IPS-20b (cell line): ENCODE data around the gene QSOX1.

Source experiments
- H3K27ac ChIP-seq: one replicate; pipeline ENCODE4 v1.5.1; 2013; ENCODE audit warnings: low read length
- H3K27me3 ChIP-seq: 2 replicates; pipeline ENCODE4 v1.6.1; 2013; ENCODE audit warnings: mild to moderate bottlenecking, low read length, inconsistent platforms; ENCODE audit not compliant: insufficient read depth
- H3K36me3 ChIP-seq: 2 replicates; pipeline ENCODE4 v1.6.1; 2013; ENCODE audit warnings: low read depth, mild to moderate bottlenecking, inconsistent platforms, low read length, moderate library complexity; ENCODE audit not compliant: insufficient read depth
- H3K4me1 ChIP-seq: 2 replicates; pipeline ENCODE4 v1.6.1; 2013; ENCODE audit warnings: mild to moderate bottlenecking, control low read depth, inconsistent platforms, low read length, moderate library complexity; ENCODE audit not compliant: insufficient read depth
- H3K4me3 ChIP-seq: 2 replicates; pipeline ENCODE4 v1.5.1; 2013; ENCODE audit warnings: mild to moderate bottlenecking, low read length, inconsistent platforms
- H3K9ac ChIP-seq: 2 replicates; pipeline ENCODE4 v1.6.1; 2013; ENCODE audit warnings: low read depth, mild to moderate bottlenecking, inconsistent platforms, low read length, moderate library complexity
- H3K9me3 ChIP-seq: 2 replicates; pipeline ENCODE4 v1.6.1; 2013; ENCODE audit warnings: mild to moderate bottlenecking, low read depth, low read length, inconsistent platforms; ENCODE audit not compliant: insufficient read depth

QSOX1 gene

GRCh38 chr1:180154325-180155181, at the start of gene QSOX1:
QSOX1 (plus strand) TSS chr1:180154869; CDS start chr1:180154908, 39 bp downstream.
- Histone ChIP-seq H3K4me3 (peak within 1 kb of the TSS; percentile 77), H3K9me3 (no peaks in the 10 kb centered on the region), H3K9ac (peak within 1 kb of the TSS; percentile 74), H3K4me1 (no peaks in the 10 kb centered on the region; the same call in 1 of the 2 replicates), H3K27ac (no peak within 1 kb of the TSS), H3K36me3 (no peaks in the 10 kb centered on the region), H3K27me3 (peaks cover 53% of the 10 kb centered on the region)

GRCh38 chr1:180112091-180112490, 42.6 kb upstream of the QSOX1 start:
- H3K36me3 ChIP-seq, result peaks cover 28% of the 10 kb centered on the region
- no peaks in the 10 kb centered on the region for H3K27me3 ChIP-seq
- H3K9me3 ChIP-seq, result no peaks in the 10 kb centered on the region
- H3K4me3 ChIP-seq, result no peak overlapping the region
- H3K9ac ChIP-seq, result no peak overlapping the region
- H3K4me1 ChIP-seq, result no peaks in the 10 kb centered on the region
- H3K27ac ChIP-seq, result no peak overlapping the region

- Histone ChIP-seq H3K36me3 (peaks cover 28% of the 10 kb centered on the region), H3K9ac (no peak overlapping the region), H3K9me3 (no peaks in the 10 kb centered on the region), H3K4me1 (no peaks in the 10 kb centered on the region), H3K27ac (no peak overlapping the region), H3K4me3 (no peak overlapping the region), H3K27me3 (no peaks in the 10 kb centered on the region)
These were observed 41.6 kb upstream of the QSOX1 start for GRCh38 chr1:180112984-180113647.

- Histone ChIP-seq H3K4me3 (no peak overlapping the region), H3K27ac (no peak overlapping the region), H3K36me3 (peaks cover 28% of the 10 kb centered on the region), H3K4me1 (no peaks in the 10 kb centered on the region), H3K9me3 (no peaks in the 10 kb centered on the region), H3K27me3 (no peaks in the 10 kb centered on the region), H3K9ac (no peak overlapping the region)
These were observed 40.2 kb upstream of the QSOX1 start for GRCh38 chr1:180114396-180114945.

- H3K27ac ChIP-seq, result no peak overlapping the region
- no peaks in the 10 kb centered on the region for H3K9me3 ChIP-seq
- no peaks in the 10 kb centered on the region for H3K4me1 ChIP-seq
- H3K9ac ChIP-seq, result no peak overlapping the region
- H3K4me3 ChIP-seq, result no peak overlapping the region
- no peaks in the 10 kb centered on the region for H3K27me3 ChIP-seq
- H3K36me3 ChIP-seq, result peaks cover 8% of the 10 kb centered on the region; the same call in 1 of the 2 replicates
These were observed 37.5 kb upstream of the QSOX1 start for GRCh38 chr1:180116964-180117763.

GRCh38 chr1:180117764-180118116, 36.9 kb upstream of the QSOX1 start:
- Histone ChIP-seq H3K27ac (no peak overlapping the region), H3K36me3 (peaks cover 2% of the 10 kb centered on the region; the same call in 1 of the 2 replicates), H3K4me3 (no peak overlapping the region), H3K9ac (no peak overlapping the region), H3K4me1 (no peaks in the 10 kb centered on the region), H3K27me3 (no peaks in the 10 kb centered on the region), H3K9me3 (no peaks in the 10 kb centered on the region)

- Histone ChIP-seq H3K9ac (no peak overlapping the region; the same call in 1 of the 2 replicates), H3K4me1 (no peaks in the 10 kb centered on the region), H3K27me3 (no peaks in the 10 kb centered on the region), H3K4me3 (no peak overlapping the region), H3K9me3 (no peaks in the 10 kb centered on the region), H3K36me3 (no peaks in the 10 kb centered on the region), H3K27ac (no peak overlapping the region)
These were observed 34.8 kb upstream of the QSOX1 start for GRCh38 chr1:180119837-180120236.

GRCh38 chr1:180123463-180123936, 31.2 kb upstream of the QSOX1 start:
- H3K4me1 ChIP-seq, result no peaks in the 10 kb centered on the region
- H3K9ac ChIP-seq, result no peak overlapping the region

GRCh38 chr1:180130651-180131050, 24.0 kb upstream of the QSOX1 start:
- Histone ChIP-seq H3K9ac (no peak overlapping the region), H3K27ac (no peak overlapping the region), H3K4me1 (no peaks in the 10 kb centered on the region), H3K27me3 (no peaks in the 10 kb centered on the region), H3K4me3 (no peak overlapping the region), H3K36me3 (no peaks in the 10 kb centered on the region), H3K9me3 (no peaks in the 10 kb centered on the region)

More at GRCh38 chr1:180123463-180123936, 31.2 kb upstream of the QSOX1 start:
- Histone ChIP-seq H3K4me3 (no peak overlapping the region), H3K27ac (no peak overlapping the region), H3K9me3 (no peaks in the 10 kb centered on the region), H3K27me3 (no peaks in the 10 kb centered on the region), H3K36me3 (no peaks in the 10 kb centered on the region)

- Histone ChIP-seq H3K27ac (no peak overlapping the region), H3K36me3 (no peaks in the 10 kb centered on the region), H3K4me3 (no peak overlapping the region), H3K9me3 (no peaks in the 10 kb centered on the region), H3K27me3 (no peaks in the 10 kb centered on the region), H3K4me1 (no peaks in the 10 kb centered on the region), H3K9ac (no peak overlapping the region)
These were observed 23.2 kb upstream of the QSOX1 start for GRCh38 chr1:180131510-180131909.

GRCh38 chr1:180133193-180133592, 21.5 kb upstream of the QSOX1 start:
- H3K27me3 ChIP-seq, result no peaks in the 10 kb centered on the region

More at GRCh38 chr1:180133193-180133592, 21.5 kb upstream of the QSOX1 start:
- Histone ChIP-seq H3K27ac (no peak overlapping the region), H3K4me3 (no peak overlapping the region), H3K9me3 (no peaks in the 10 kb centered on the region), H3K36me3 (no peaks in the 10 kb centered on the region), H3K9ac (no peak overlapping the region), H3K4me1 (no peaks in the 10 kb centered on the region)
